CD14-positive monocyte (primary cell): ENCODE measurements around the gene AFDN. TPM values are rescaled to one million over a fixed set of nuclear protein-coding genes. Genes with fewer than 3 reads are reported as not detected.
A peak's percentile ranks its signal among the peaks of the same experiment; 100 is the strongest.

Source experiments
- DNase-seq, 3 donors: peaks; one replicate each; pipeline ENCODE4 v3.0.0-alpha.2; 2011 to 2022
- H2AFZ ChIP-seq: 2 replicates; pipeline ENCODE4 v1.6.0; 2012; ENCODE audit warnings: mild to moderate bottlenecking, low read depth, low read length, inconsistent platforms; ENCODE audit not compliant: insufficient read depth, poor library complexity, severe bottlenecking
- H3K27ac ChIP-seq, 2 donors: 1 replicate in 1 of 2; 2 replicates in 1 of 2; pipeline ENCODE4 v1.5.1; 2012 to 2013; ENCODE audit warnings: low read length in 2 of 2, control low read depth in 1 of 2, inconsistent platforms in 1 of 2, low read depth in 1 of 2, mild to moderate bottlenecking in 1 of 2
- H3K27me3 ChIP-seq, 2 donors: one replicate each; pipeline versions ENCODE4 v1.6.0 to v1.6.1; 2011 to 2013; ENCODE audit warnings: low read length in 2 of 2; ENCODE audit not compliant: control insufficient read depth in 2 of 2, insufficient read depth in 2 of 2
- H3K36me3 ChIP-seq, 2 donors: replicated peaks in 1 of 2; 1 replicate in 1 of 2; 2 replicates in 1 of 2; pipeline versions ENCODE4 v1.5.1 to v1.6.1; 2012 to 2013; ENCODE audit warnings: low read length in 2 of 2, control low read depth in 1 of 2, inconsistent platforms in 1 of 2, mild to moderate bottlenecking in 1 of 2; ENCODE audit not compliant: insufficient read depth in 2 of 2, control insufficient read depth in 1 of 2
- H3K4me1 ChIP-seq, 2 donors: 1 replicate in 1 of 2; 2 replicates in 1 of 2; pipeline versions ENCODE4 v1.5.1 to v1.6.1; 2012 to 2013; ENCODE audit warnings: low read length in 2 of 2, control low read depth in 1 of 2, inconsistent platforms in 1 of 2, mild to moderate bottlenecking in 1 of 2, moderate library complexity in 1 of 2; ENCODE audit not compliant: insufficient read depth in 2 of 2, control insufficient read depth in 1 of 2
- H3K4me2 ChIP-seq: replicated peaks from 2 replicates; pipeline ENCODE3; 2012; ENCODE audit warnings: low read length, moderate library complexity, mild to moderate bottlenecking; ENCODE audit not compliant: poor library complexity, severe bottlenecking; ENCODE audit errors: extremely low read depth
- H3K4me3 ChIP-seq, 3 experiments: fragments of 200-600 bp in 1 of 3; sonication (generic) in 1 of 3; replicated peaks in 1 of 3; 1 replicate in 2 of 3; 2 replicates in 1 of 3; pipeline ENCODE4 v1.5.1; 2011 to 2013; ENCODE audit warnings: low read length in 3 of 3, mild to moderate bottlenecking in 3 of 3, control low read depth in 2 of 3, low read depth in 2 of 3, inconsistent platforms in 1 of 3, moderate library complexity in 1 of 3
- H3K79me2 ChIP-seq: 2 replicates; pipeline ENCODE4 v1.6.0; 2012; ENCODE audit warnings: mild to moderate bottlenecking, control low read depth, inconsistent platforms, low read length, moderate library complexity; ENCODE audit not compliant: insufficient read depth
- H3K9ac ChIP-seq: 2 replicates; pipeline ENCODE4 v1.6.0; 2017; ENCODE audit warnings: low read length, mild to moderate bottlenecking; ENCODE audit not compliant: insufficient read depth, poor library complexity, severe bottlenecking
- H3K9me3 ChIP-seq, 2 donors: replicated peaks in 1 of 2; 1 replicate in 1 of 2; 2 replicates in 1 of 2; pipeline versions ENCODE4 v1.5.1 to v1.6.1; 2012 to 2013; ENCODE audit warnings: low read length in 2 of 2, control low read depth in 1 of 2; ENCODE audit not compliant: control insufficient read depth in 1 of 2, insufficient read depth in 1 of 2
- H4K20me1 ChIP-seq: 2 replicates; pipeline ENCODE4 v1.6.0; 2012; ENCODE audit warnings: mild to moderate bottlenecking, low read length, control low read depth, moderate library complexity; ENCODE audit not compliant: insufficient read depth
- H3K27ac Mint-ChIP-seq, 7 donors: one replicate each; pipeline ENCODE4 v1.8.0; 2020; ENCODE audit warnings: mild to moderate bottlenecking in 7 of 7, mixed read lengths in 7 of 7, moderate library complexity in 6 of 7, inconsistent platforms in 2 of 7
- H3K27me3 Mint-ChIP-seq, 3 donors: one replicate each; pipeline ENCODE4 v1.8.0; 2021 to 2022; ENCODE audit warnings: low read depth in 3 of 3, mild to moderate bottlenecking in 3 of 3, mixed read lengths in 3 of 3, moderate library complexity in 3 of 3, inconsistent platforms in 1 of 3
- H3K36me3 Mint-ChIP-seq, 2 donors: one replicate each; pipeline ENCODE4 v1.8.0; 2020; ENCODE audit warnings: mixed read lengths in 2 of 2, inconsistent platforms in 1 of 2, mild to moderate bottlenecking in 1 of 2
- H3K4me1 Mint-ChIP-seq: one replicate; pipeline ENCODE4 v1.8.0; 2020; ENCODE audit warnings: mild to moderate bottlenecking, mixed read lengths
- H3K4me3 Mint-ChIP-seq, 2 donors: one replicate each; pipeline ENCODE4 v1.8.0; 2020; ENCODE audit warnings: mild to moderate bottlenecking in 2 of 2, mixed read lengths in 2 of 2, moderate library complexity in 1 of 2
- H3K9me3 Mint-ChIP-seq, 7 donors: one replicate each; pipeline ENCODE4 v1.8.0; 2020 to 2022; ENCODE audit warnings: mixed read lengths in 7 of 7, mild to moderate bottlenecking in 6 of 7, moderate library complexity in 6 of 7, inconsistent platforms in 2 of 7
- CTCF ChIP-seq: fragments of 200-600 bp; IDR thresholded peaks from one replicate; pipeline ENCODE4 v1.8.0; 2022; ENCODE audit warnings: antibody characterized with exemption, mild to moderate bottlenecking
- WGBS: methylation state at CpG from one replicate; pipeline ENCODE4 v1.1.5; 2013; ENCODE audit warnings: missing lambda C conversion rate; ENCODE audit not compliant: insufficient coverage; 5-methylcytosine and 5-hydroxymethylcytosine counted together
- intact Hi-C, 2 donors: fragments of 100-400 bp; cut with micrococcal nuclease; formaldehyde crosslinking; loops; one replicate each; pipeline versions ENCODE4 v1.15.0 to v1.15.1; 2023
- polyA plus RNA-seq, 3 donors: library from polyadenylated mRNA; depleted of rRNA in 1 of 3; unstranded in 2 of 3; stranded (reverse) in 1 of 3; fragments of 300-500 nt in 2 of 3; fragments of >200 nt in 1 of 3; fragmentation: Illumina TruSeq in 2 of 3; gene quantifications; 1 replicate in 2 of 3; 2 replicates in 1 of 3; pipeline ENCODE4 v1.2.3, GENCODE V29; 2012 to 2021

The AFDN gene
- polyA plus RNA-seq, 3 donors, result 0.03 to 1.5 TPM; not detected in 1

GRCh38 chr6:167820681-167821080 is 6.0 kb upstream of the AFDN start:
- 89% methylated on average over 3 of the region's 7 CpGs for WGBS
- TF ChIP-seq CTCF, result no peak
- Histone ChIP-seq H3K4me2 (no peak overlapping the region), H3K9me3 (peaks cover 0 to 14% of the 10 kb centered on the region in 2 donors), H3K27ac (no peak overlapping the region), H3K79me2 (no peaks in the 10 kb centered on the region), H3K9ac (no peak overlapping the region), H3K4me3 (no peak overlapping the region), H3K27me3 (peaks cover 22 to 41% of the 10 kb centered on the region in 2 donors), H3K36me3 (no peaks in the 10 kb centered on the region), H3K4me1 (peaks cover 2 to 3% of the 10 kb centered on the region in 2 donors), H4K20me1 (no peaks in the 10 kb centered on the region), H2AFZ (no peak overlapping the region)
- H3K4me3 Mint-ChIP-seq, result peak overlapping the region in 1 of 2 donors; percentile 17
- no peak for DNase-seq
- peaks cover 31 to 63% (median 39%) of the 10 kb centered on the region in 3 donors for H3K27me3 Mint-ChIP-seq
- H3K36me3 Mint-ChIP-seq, result peaks cover 3% of the 10 kb centered on the region in 2 donors
- peaks cover 0 to 13% (median 6%) of the 10 kb centered on the region in 7 donors for H3K9me3 Mint-ChIP-seq
- peaks cover 7% of the 10 kb centered on the region for H3K4me1 Mint-ChIP-seq
- H3K27ac Mint-ChIP-seq, result no peak overlapping the region
- intact Hi-C loops, result no loop called here

- Histone ChIP-seq H3K4me2 (no peak overlapping the region), H3K27me3 (peaks cover 50 to 70% of the 10 kb centered on the region in 2 donors)
- H3K27ac Mint-ChIP-seq, result no peak overlapping the region
Measured at GRCh38 chr6:167824591-167825331, 1.9 kb upstream of the AFDN start.

More at GRCh38 chr6:167824591-167825331, 1.9 kb upstream of the AFDN start:
- H3K9ac ChIP-seq, result no peak overlapping the region
- DNase-seq, result no peak
- intact Hi-C loops, result no loop called here
- H3K9me3 Mint-ChIP-seq, result peaks cover 3 to 27% (median 19%) of the 10 kb centered on the region in 7 donors
- H2AFZ ChIP-seq, result no peak overlapping the region
- H3K4me3 ChIP-seq, result no peak overlapping the region
- no peaks in the 10 kb centered on the region for H3K79me2 ChIP-seq
- peaks cover 4 to 29% of the 10 kb centered on the region in 2 donors for H3K9me3 ChIP-seq
- H3K4me1 Mint-ChIP-seq, result peaks cover 24% of the 10 kb centered on the region
- H3K36me3 ChIP-seq, result no peaks in the 10 kb centered on the region
- H4K20me1 ChIP-seq, result no peaks in the 10 kb centered on the region
- peaks cover 10 to 12% of the 10 kb centered on the region in 2 donors for H3K36me3 Mint-ChIP-seq
- H3K4me1 ChIP-seq, result peaks cover 15 to 16% of the 10 kb centered on the region in 2 donors
- WGBS, result 77% methylated on average over 8 of the region's 19 CpGs
- TF ChIP-seq CTCF, result no peak
- H3K27me3 Mint-ChIP-seq, result peaks cover 57 to 70% (median 62%) of the 10 kb centered on the region in 3 donors
- H3K27ac ChIP-seq, result no peak overlapping the region
- peak overlapping the region; percentile 53 to 94 for H3K4me3 Mint-ChIP-seq
